HCT116 (cell line): Measurements from ENCODE around the gene PRPF40A. TPM values are rescaled to one million over a fixed set of nuclear protein-coding genes. Genes with fewer than 3 reads are reported as not detected.
"Not testable (repeated sequence)": the region's sequence is repeated elsewhere in the genome, so short reads cannot be mapped to it uniquely, and the experiment has no call there.

Experiments
- ATAC-seq: fragments of 200-7000 bp; cut with Tn5 transposase; 2 replicates; pipeline ENCODE4 v1.9.1; 2020; ENCODE audit warnings: mild to moderate bottlenecking, moderate library complexity
- BruUV-seq: library from RNA; stranded (reverse); fragments of 400-500 nt; replicated peaks from 2 replicates; lab custom pipeline; 2021; lab: Mats Ljungman, UMichigan
- CTCF ChIA-PET: fragments of 300-600 bp; sonication (Branson Sonifier 250); formaldehyde crosslinking; loops from one replicate; lab custom pipeline; 2021; ENCODE audit warnings: antibody characterized with exemption; lab: Charles Lee
- POLR2A ChIA-PET: fragments of 300-600, 350-600 bp; sonication (Branson Sonifier 250); formaldehyde crosslinking; loops from one replicate; lab custom pipeline; 2021; ENCODE audit warnings: antibody characterized with exemption; lab: Charles Lee
- RAD21 ChIA-PET, 2 experiments: fragments of 300-600 bp; sonication (Branson Sonifier 250); formaldehyde crosslinking; loops; one replicate each; lab custom pipeline; 2023; ENCODE audit warnings: low total read pairs in 2 of 2; ENCODE audit not compliant: uncharacterized antibody in 2 of 2, unreplicated experiment in 2 of 2, low non-redundant PET in 1 of 2; lab: Charles Lee
- DNase-seq: peaks from one replicate; pipeline ENCODE4 v3.0.0-alpha.2; 2010; ENCODE audit warnings: low read depth, low spot score
- H2AFZ ChIP-seq: fragments of 200-600 bp; shearing (Covaris generic), sonication (generic); 2 replicates; pipeline ENCODE4 v1.6.1; 2017; ENCODE audit warnings: low read depth, mixed run types, mixed read lengths, antibody characterized with exemption, low read length; ENCODE audit not compliant: poor library complexity, severe bottlenecking
- H3K27ac ChIP-seq: 2 replicates; pipeline ENCODE4 v1.5.1; 2012; ENCODE audit warnings: low read depth, low read length
- H3K27me3 ChIP-seq: fragments of 200-600 bp; sonication (generic); 2 replicates; pipeline ENCODE4 v1.6.1; 2016; ENCODE audit warnings: mixed run types, low read length, mixed read lengths; ENCODE audit not compliant: insufficient read depth
- H3K36me3 ChIP-seq, 2 experiments: fragments of 200-500 bp in 1 of 2; fragments of 200-600 bp in 1 of 2; sonication (Bioruptor generic) in 1 of 2; sonication (generic) in 1 of 2; 2 replicates each; pipeline versions ENCODE4 v1.5.1 to v1.6.1; 2014 to 2016; ENCODE audit warnings: low read length in 2 of 2, inconsistent platforms in 1 of 2, mixed read lengths in 1 of 2, mixed run types in 1 of 2; ENCODE audit not compliant: insufficient read depth in 2 of 2, control insufficient read depth in 1 of 2
- H3K4me1 ChIP-seq, 2 experiments: fragments of 200-600 bp in 1 of 2; sonication (generic) in 1 of 2; 2 replicates each; pipeline versions ENCODE4 v1.5.1 to v1.6.1; 2012 to 2017; ENCODE audit warnings: low read length in 2 of 2, inconsistent platforms in 1 of 2, mild to moderate bottlenecking in 1 of 2, mixed read lengths in 1 of 2, mixed run types in 1 of 2, moderate library complexity in 1 of 2; ENCODE audit not compliant: insufficient read depth in 2 of 2, control insufficient read depth in 1 of 2
- H3K4me2 ChIP-seq: fragments of 200-600 bp; sonication (generic); 2 replicates; pipeline ENCODE4 v1.6.1; 2017; ENCODE audit warnings: mixed run types, low read length, mixed read lengths
- H3K4me3 ChIP-seq, 2 experiments: fragments of 200-600 bp in 1 of 2; sonication (generic) in 1 of 2; replicated peaks in 1 of 2; 2 replicates each; pipeline ENCODE4 v1.5.1; 2011 to 2016; ENCODE audit warnings: low read length in 2 of 2, control low read depth in 1 of 2, low read depth in 1 of 2, mild to moderate bottlenecking in 1 of 2, mixed read lengths in 1 of 2, mixed run types in 1 of 2
- H3K79me2 ChIP-seq: fragments of 200-600 bp; sonication (generic); 2 replicates; pipeline ENCODE4 v1.6.1; 2017; ENCODE audit warnings: mild to moderate bottlenecking, mixed run types, low read length, moderate library complexity, mixed read lengths; ENCODE audit not compliant: insufficient read depth
- H3K9ac ChIP-seq: fragments of 200-600 bp; sonication (generic); 2 replicates; pipeline ENCODE4 v1.6.1; 2016; ENCODE audit warnings: low read length, mixed read lengths
- H3K9me2 ChIP-seq: fragments of 200-600 bp; sonication (generic), shearing (Covaris generic); 2 replicates; pipeline ENCODE4 v1.6.1; 2017; ENCODE audit warnings: mixed run types, mild to moderate bottlenecking, moderate library complexity; ENCODE audit not compliant: insufficient read depth
- H3K9me3 ChIP-seq, 2 experiments: fragments of 200-500 bp in 1 of 2; fragments of 200-600 bp in 1 of 2; sonication (Bioruptor generic) in 1 of 2; sonication (generic) in 1 of 2; 2 replicates each; pipeline ENCODE4 v1.6.1; 2014 to 2017; ENCODE audit warnings: low read length in 2 of 2, mixed read lengths in 2 of 2, inconsistent platforms in 1 of 2, low read depth in 1 of 2, mild to moderate bottlenecking in 1 of 2, mixed run types in 1 of 2, moderate library complexity in 1 of 2; ENCODE audit not compliant: control insufficient read depth in 1 of 2, insufficient read depth in 1 of 2
- H4K20me1 ChIP-seq: fragments of 200-600 bp; sonication (generic), shearing (Covaris generic); 2 replicates; pipeline ENCODE4 v1.6.1; 2017; ENCODE audit warnings: mixed run types, mild to moderate bottlenecking, moderate library complexity; ENCODE audit not compliant: insufficient read depth
- RAD21 ChIP-seq: IDR thresholded peaks from 2 replicates; pipeline ENCODE4 v1.6.1; 2012; ENCODE audit warnings: low read depth, mild to moderate bottlenecking
- SP1 ChIP-seq: IDR thresholded peaks from 2 replicates; pipeline ENCODE4 v1.6.1; 2012; ENCODE audit warnings: low read depth
- intact Hi-C: fragments of 100-400 bp; cut with micrococcal nuclease; formaldehyde crosslinking; loops from 2 replicates; pipeline ENCODE4 v1.10.0; 2022
- total RNA-seq: library from RNA; stranded (reverse); gene quantifications from one replicate; pipeline ENCODE4 v1.2.1, GENCODE V29; 2021; ENCODE audit not compliant: unreplicated experiment
- TF ChIP-seq, protein P1 (sequence below), 3 experiments: fragments of 200-600 bp in 1 of 3; sonication (generic) in 1 of 3; IDR thresholded peaks in 2 of 3; conservative IDR thresholded peaks in 1 of 3; 2 replicates each; pipeline ENCODE4 v1.5.1; 2012 to 2017; ENCODE audit warnings: low read depth in 2 of 3, low read length in 2 of 3, antibody characterized with exemption in 1 of 3, borderline replicate concordance in 1 of 3, control low read depth in 1 of 3, mild to moderate bottlenecking in 1 of 3, mixed read lengths in 1 of 3, mixed run types in 1 of 3, moderate library complexity in 1 of 3; ENCODE audit not compliant: insufficient read depth in 1 of 3

Gene PRPF40A
- total RNA-seq, 1 experiment from 2014 or later, result 171 TPM

DNA sequence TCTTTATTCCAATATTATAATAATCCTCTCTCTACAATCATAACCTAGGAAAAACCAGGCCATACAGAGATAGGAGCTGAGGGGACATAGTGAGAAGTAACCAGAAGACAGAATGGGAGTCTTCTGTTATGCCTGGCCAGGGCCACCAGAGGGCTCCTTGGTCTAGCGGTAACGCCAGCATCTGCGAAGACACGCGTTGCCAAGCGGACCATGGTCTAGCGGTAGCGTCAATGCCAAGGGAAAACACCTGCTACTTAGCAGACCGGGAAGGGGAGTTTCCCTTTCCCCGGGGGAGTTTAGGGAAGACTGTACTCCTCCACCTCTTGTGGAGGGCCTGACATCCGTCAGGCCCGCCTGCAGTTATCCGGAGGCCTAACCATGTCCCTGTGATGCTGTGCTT lies 37.8 kb upstream of the PRPF40A start:
- H4K20me1 ChIP-seq, result no peaks in the 10 kb centered on the region
- H3K27me3 ChIP-seq, result no peaks in the 10 kb centered on the region
- TF ChIP-seq SP1, result no peak
- TF ChIP-seq RAD21, result peak; percentile 35
- TF ChIP-seq, protein P1, sequence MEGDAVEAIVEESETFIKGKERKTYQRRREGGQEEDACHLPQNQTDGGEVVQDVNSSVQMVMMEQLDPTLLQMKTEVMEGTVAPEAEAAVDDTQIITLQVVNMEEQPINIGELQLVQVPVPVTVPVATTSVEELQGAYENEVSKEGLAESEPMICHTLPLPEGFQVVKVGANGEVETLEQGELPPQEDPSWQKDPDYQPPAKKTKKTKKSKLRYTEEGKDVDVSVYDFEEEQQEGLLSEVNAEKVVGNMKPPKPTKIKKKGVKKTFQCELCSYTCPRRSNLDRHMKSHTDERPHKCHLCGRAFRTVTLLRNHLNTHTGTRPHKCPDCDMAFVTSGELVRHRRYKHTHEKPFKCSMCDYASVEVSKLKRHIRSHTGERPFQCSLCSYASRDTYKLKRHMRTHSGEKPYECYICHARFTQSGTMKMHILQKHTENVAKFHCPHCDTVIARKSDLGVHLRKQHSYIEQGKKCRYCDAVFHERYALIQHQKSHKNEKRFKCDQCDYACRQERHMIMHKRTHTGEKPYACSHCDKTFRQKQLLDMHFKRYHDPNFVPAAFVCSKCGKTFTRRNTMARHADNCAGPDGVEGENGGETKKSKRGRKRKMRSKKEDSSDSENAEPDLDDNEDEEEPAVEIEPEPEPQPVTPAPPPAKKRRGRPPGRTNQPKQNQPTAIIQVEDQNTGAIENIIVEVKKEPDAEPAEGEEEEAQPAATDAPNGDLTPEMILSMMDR (IDR thresholded peaks at IDR 0.05 in 2 of 3, conservative IDR thresholded peaks at IDR 0.05 in 1 of 3; ENCODE audit: borderline replicate concordance in 1 of 3, insufficient read depth in 1 of 3, low read depth in 2 of 3, low read length in 2 of 3), result peak; percentile 13 to 57 (median 56); a peak in 4 of 6 replicates
- TF ChIP-seq, all 23 proteins: peak for 2
- H3K9me3 ChIP-seq, result no peaks in the 10 kb centered on the region
- no peaks in the 10 kb centered on the region for H3K9me2 ChIP-seq
- H3K9ac ChIP-seq, result no peak overlapping the region
- H3K36me3 ChIP-seq, result peaks cover 4% of the 10 kb centered on the region in 2 experiments; a peak in 2 of 4 replicates
- BruUV-seq, result no TSS peak
- H3K79me2 ChIP-seq, result no peaks in the 10 kb centered on the region
- no peak for DNase-seq
- RAD21 ChIA-PET, result no interaction called here
- intact Hi-C loops, result loop anchor here (10.0 kb wide), 1 partner anchor 1620 kb away; no protein-coding TSS in a partner anchor
- no peak overlapping the region for H3K4me3 ChIP-seq
- POLR2A ChIA-PET, result no interaction called here
- H2AFZ ChIP-seq, result no peak overlapping the region
- H3K27ac ChIP-seq, result no peak overlapping the region
- no peaks in the 10 kb centered on the region for H3K4me1 ChIP-seq
- CTCF ChIA-PET, result no interaction called here
- peak; percentile 52; the same call in 1 of the 2 replicates for ATAC-seq
- no peak overlapping the region for H3K4me2 ChIP-seq

- H4K20me1 ChIP-seq, H3K9ac ChIP-seq, H3K27me3 ChIP-seq, intact Hi-C loops, CTCF ChIA-PET, BruUV-seq, H3K4me1 ChIP-seq, H3K36me3 ChIP-seq, H3K79me2 ChIP-seq, H3K4me2 ChIP-seq, RAD21 ChIA-PET, H3K9me3 ChIP-seq, DNase-seq, POLR2A ChIA-PET, H3K27ac ChIP-seq, H2AFZ ChIP-seq, H3K4me3 ChIP-seq, H3K9me2 ChIP-seq: not testable (repeated sequence)
- 0 out of 2 replicates have a peak, but pooled peaks have one; percentile 44 for ATAC-seq
These were observed 30.5 kb upstream of the PRPF40A start for GRCh38 chr2:152747751-152748150.
